ENCODE data around the gene MARVELD2.

DNA sequence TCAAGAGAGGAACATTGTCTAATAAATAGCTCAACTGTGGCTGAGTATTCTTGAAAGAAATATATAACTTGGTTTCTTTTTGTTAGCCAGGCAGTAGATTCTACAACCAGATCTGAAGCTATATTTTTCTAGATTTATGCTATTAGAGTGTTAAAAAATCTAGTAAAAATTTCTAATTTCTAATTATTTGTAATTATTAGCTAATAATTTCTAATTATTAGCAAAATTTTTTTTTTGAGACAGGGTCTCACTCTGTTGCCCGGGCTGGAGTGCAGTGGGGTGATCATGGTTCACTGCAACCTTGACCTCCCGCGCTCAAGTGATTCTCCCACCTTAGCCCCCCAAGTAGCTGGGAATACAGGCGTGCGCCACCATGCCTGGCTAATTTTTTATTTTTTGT lies 42.5 kb upstream of the MARVELD2 start:
- TF ChIP-seq, protein P1, sequence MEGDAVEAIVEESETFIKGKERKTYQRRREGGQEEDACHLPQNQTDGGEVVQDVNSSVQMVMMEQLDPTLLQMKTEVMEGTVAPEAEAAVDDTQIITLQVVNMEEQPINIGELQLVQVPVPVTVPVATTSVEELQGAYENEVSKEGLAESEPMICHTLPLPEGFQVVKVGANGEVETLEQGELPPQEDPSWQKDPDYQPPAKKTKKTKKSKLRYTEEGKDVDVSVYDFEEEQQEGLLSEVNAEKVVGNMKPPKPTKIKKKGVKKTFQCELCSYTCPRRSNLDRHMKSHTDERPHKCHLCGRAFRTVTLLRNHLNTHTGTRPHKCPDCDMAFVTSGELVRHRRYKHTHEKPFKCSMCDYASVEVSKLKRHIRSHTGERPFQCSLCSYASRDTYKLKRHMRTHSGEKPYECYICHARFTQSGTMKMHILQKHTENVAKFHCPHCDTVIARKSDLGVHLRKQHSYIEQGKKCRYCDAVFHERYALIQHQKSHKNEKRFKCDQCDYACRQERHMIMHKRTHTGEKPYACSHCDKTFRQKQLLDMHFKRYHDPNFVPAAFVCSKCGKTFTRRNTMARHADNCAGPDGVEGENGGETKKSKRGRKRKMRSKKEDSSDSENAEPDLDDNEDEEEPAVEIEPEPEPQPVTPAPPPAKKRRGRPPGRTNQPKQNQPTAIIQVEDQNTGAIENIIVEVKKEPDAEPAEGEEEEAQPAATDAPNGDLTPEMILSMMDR (tag by site-specific recombination; IDR thresholded peaks at IDR 0.05): no peak
- TF ChIP-seq TCF7L2 (IDR thresholded peaks at IDR 0.05; ENCODE audit: borderline replicate concordance, low read depth, low read length) (no peak), MEIS1 (CRISPR knock-in tag; IDR thresholded peaks at IDR 0.05; ENCODE audit: borderline replicate concordance) (no peak), ZNF792 (tag by site-specific recombination; IDR thresholded peaks at IDR 0.05) (no peak)

All from HEK293 (cell line).